Fibroblast of pulmonary artery (primary cell): ENCODE data around the gene GAST.

Experiments
- DNase-seq: peaks from one replicate; pipeline ENCODE4 v3.0.0-alpha.2; 2010; ENCODE audit warnings: low read depth
- H3K4me3 ChIP-seq: replicated peaks from 2 replicates; pipeline ENCODE4 v1.5.1; 2011; ENCODE audit warnings: low read depth, mild to moderate bottlenecking, control low read depth, low read length, moderate library complexity
- CTCF ChIP-seq: IDR thresholded peaks from 2 replicates; pipeline ENCODE4 v1.5.1; 2011; ENCODE audit warnings: mild to moderate bottlenecking, control low read depth, low read length, inconsistent platforms; ENCODE audit errors: missing control alignments

The GAST gene

GRCh38 chr17:41733348-41734138 is 21.4 kb downstream of the GAST start:
- no peak for TF ChIP-seq CTCF
- DNase-seq: no peak
- H3K4me3 ChIP-seq: no peak overlapping the region

- H3K4me3 ChIP-seq: peak within 1 kb of the TSS; percentile 42
- DNase-seq: peak; percentile 21
- TF ChIP-seq CTCF: no peak
Measured at GRCh38 chr17:41734139-41734948, 22.2 kb downstream of the GAST start, which contains the start of gene HAP1. Gene HAP1 (minus strand): TSS chr17:41734643. CDS start chr17:41734634, 9 bp downstream.

- no peak for DNase-seq
- peak overlapping the region; percentile 42 for H3K4me3 ChIP-seq
- no peak for TF ChIP-seq CTCF
Measured at GRCh38 chr17:41734949-41735313, 22.8 kb downstream of the GAST start.

- no peak for DNase-seq
- TF ChIP-seq CTCF: no peak
- no peak overlapping the region for H3K4me3 ChIP-seq
Measured at GRCh38 chr17:41735744-41736143, 23.6 kb downstream of the GAST start.

- no peak for DNase-seq
- TF ChIP-seq CTCF: no peak
- H3K4me3 ChIP-seq: no peak overlapping the region
Measured at GRCh38 chr17:41736983-41737679, 25.0 kb downstream of the GAST start.

GRCh38 chr17:41737680-41738023 is 25.5 kb downstream of the GAST start:
- H3K4me3 ChIP-seq: no peak overlapping the region
- no peak for TF ChIP-seq CTCF
- DNase-seq: no peak
